BE2C (cell line): Measurements from ENCODE around the gene KRT84.

Experiments used
- DNase-seq: peaks from one replicate; pipeline ENCODE4 v3.0.0-alpha.2; 2020
- H3K27me3 ChIP-seq: fragments of 250-450 bp; sonication (Bioruptor Pico); 2 replicates; pipeline ENCODE4 v1.5.1; 2020; ENCODE audit warnings: mild to moderate bottlenecking
- H3K36me3 ChIP-seq: fragments of 250-450 bp; sonication (Bioruptor Pico); 2 replicates; pipeline ENCODE4 v1.5.1; 2020; ENCODE audit warnings: mild to moderate bottlenecking
- H3K4me1 ChIP-seq: fragments of 250-450 bp; sonication (Bioruptor Pico); 2 replicates; pipeline ENCODE4 v1.5.1; 2020
- H3K4me3 ChIP-seq: 2 replicates; pipeline ENCODE4 v1.5.1; 2011; ENCODE audit warnings: low read depth, low read length
- H3K9me3 ChIP-seq: fragments of 250-450 bp; sonication (Bioruptor Pico); 2 replicates; pipeline ENCODE4 v1.5.1; 2020
- TF ChIP-seq, protein P1 (sequence below): IDR thresholded peaks from 2 replicates; pipeline ENCODE4 v1.5.1; 2012; ENCODE audit warnings: mild to moderate bottlenecking, low read depth, low read length

KRT84 gene

DNA sequence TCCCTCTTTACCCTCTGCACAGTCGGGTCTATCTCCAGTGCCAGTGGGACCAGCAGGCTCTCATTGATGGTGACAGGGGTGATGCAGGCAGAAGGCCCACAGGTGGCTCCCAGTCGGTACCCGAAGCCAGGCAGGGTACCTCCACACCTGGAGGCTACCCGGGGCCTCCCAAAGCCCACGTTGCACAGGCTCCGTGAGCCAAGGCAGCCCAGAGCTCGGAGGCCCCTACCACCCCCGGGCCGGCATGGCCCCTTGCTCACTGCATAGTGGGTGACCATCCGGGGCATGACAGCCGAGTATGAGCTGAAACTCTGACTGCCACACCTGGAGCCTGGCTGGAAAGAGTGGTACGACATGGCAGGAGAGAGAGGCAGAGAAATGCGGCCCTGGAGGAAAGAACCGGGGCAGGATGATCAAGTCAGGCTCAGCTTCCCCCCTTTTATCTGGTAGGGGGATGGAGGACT lies 20.5 kb upstream of the KRT84 start, which contains the start of gene KRT82:
TSS of gene KRT82 (minus strand) at position 414 of the 464 bp plus-strand sequence. CDS start at position 356, 58 bp downstream.
- Histone ChIP-seq H3K4me1 (no peaks in the 10 kb centered on the region), H3K36me3 (no peaks in the 10 kb centered on the region), H3K4me3 (no peak within 1 kb of the TSS), H3K27me3 (no peaks in the 10 kb centered on the region), H3K9me3 (no peaks in the 10 kb centered on the region)
- DNase-seq, result no peak
- TF ChIP-seq, protein P1, sequence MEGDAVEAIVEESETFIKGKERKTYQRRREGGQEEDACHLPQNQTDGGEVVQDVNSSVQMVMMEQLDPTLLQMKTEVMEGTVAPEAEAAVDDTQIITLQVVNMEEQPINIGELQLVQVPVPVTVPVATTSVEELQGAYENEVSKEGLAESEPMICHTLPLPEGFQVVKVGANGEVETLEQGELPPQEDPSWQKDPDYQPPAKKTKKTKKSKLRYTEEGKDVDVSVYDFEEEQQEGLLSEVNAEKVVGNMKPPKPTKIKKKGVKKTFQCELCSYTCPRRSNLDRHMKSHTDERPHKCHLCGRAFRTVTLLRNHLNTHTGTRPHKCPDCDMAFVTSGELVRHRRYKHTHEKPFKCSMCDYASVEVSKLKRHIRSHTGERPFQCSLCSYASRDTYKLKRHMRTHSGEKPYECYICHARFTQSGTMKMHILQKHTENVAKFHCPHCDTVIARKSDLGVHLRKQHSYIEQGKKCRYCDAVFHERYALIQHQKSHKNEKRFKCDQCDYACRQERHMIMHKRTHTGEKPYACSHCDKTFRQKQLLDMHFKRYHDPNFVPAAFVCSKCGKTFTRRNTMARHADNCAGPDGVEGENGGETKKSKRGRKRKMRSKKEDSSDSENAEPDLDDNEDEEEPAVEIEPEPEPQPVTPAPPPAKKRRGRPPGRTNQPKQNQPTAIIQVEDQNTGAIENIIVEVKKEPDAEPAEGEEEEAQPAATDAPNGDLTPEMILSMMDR, result no peak

DNA sequence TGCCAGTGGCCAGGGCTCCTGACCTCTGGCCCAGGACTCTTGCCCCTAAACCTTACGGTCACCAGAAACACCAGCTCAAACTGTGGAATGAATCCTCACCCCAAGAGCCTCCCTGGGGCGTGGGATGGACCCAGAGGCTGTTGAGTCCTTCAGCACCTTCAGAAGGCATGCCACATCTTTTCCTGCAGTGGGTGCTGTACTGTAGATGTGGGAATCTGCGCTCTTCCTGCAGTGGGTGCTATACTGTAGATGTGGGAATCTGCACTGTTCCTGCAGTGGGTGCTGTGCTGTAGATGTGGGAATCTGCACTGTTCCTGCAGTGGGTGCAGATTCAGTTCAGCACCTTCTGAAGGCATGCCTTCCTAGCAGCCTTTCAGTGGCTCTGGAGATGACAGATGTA lies 19.5 kb upstream of the KRT84 start:
- no peak overlapping the region for H3K4me3 ChIP-seq
- H3K9me3 ChIP-seq, result no peaks in the 10 kb centered on the region
- no peaks in the 10 kb centered on the region for H3K36me3 ChIP-seq
- H3K4me1 ChIP-seq, result no peaks in the 10 kb centered on the region
- H3K27me3 ChIP-seq, result no peaks in the 10 kb centered on the region
- DNase-seq, result no peak
- TF ChIP-seq, protein P1, result no peak

DNA sequence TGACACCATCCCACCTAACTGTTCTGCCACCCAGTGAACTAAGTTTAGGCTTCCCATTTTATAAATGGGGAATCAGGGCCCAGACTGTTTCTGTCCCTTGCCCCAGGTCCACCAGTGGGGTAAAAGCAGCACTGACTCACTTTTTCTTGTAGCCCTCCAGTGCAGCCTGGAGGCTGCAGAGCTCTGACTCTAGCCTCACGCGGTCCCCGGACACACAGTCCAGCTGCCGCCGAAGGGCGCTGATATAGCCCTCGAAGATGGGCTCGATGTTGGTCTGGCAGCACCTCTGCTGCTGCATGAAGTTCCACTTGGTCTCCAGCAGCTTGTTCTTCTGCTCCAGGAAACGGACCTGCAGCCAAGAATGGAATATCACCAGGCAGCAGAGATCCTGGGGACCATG lies 18.1 kb upstream of the KRT84 start:
- H3K27me3 ChIP-seq, result no peaks in the 10 kb centered on the region
- H3K4me1 ChIP-seq, result no peaks in the 10 kb centered on the region
- no peak for DNase-seq
- no peak overlapping the region for H3K4me3 ChIP-seq
- H3K9me3 ChIP-seq, result no peaks in the 10 kb centered on the region
- TF ChIP-seq, protein P1, result no peak
- no peaks in the 10 kb centered on the region for H3K36me3 ChIP-seq

DNA sequence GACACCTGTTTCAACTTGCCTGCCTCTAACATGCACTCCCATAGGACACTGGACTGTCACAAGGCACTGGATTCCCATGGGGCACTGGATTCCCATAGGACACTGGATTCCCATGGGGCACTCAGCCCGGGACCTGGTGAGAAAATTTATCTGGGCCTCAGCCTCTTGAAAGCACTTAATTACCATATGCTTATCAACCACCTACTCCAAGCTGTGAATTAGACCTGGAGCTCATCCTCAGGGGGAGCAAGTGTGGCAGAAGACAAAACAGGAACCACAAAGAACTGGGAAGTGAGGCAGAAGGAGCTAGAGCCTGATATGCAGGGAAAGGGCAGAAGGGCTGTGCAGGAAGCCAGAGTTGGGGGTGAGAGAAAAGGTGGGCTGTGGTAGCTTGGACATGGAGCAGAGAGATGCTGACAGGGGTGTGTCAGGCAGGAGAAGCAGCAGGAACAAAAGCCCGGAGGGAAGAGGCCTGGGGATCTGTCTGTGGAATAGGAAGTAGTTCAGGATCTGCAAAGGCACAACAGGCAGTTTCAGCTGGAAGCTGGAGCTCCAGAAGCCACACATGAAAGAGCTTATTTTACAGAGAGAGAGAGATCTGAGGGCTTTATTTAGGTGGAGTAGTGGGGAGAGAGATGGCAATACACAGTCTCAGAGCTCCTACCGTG lies 17.6 kb upstream of the KRT84 start:
- H3K27me3 ChIP-seq, result no peaks in the 10 kb centered on the region
- TF ChIP-seq, protein P1, result no peak
- no peaks in the 10 kb centered on the region for H3K4me1 ChIP-seq
- no peaks in the 10 kb centered on the region for H3K36me3 ChIP-seq
- DNase-seq, result no peak
- H3K9me3 ChIP-seq, result no peaks in the 10 kb centered on the region
- H3K4me3 ChIP-seq, result no peak overlapping the region

DNA sequence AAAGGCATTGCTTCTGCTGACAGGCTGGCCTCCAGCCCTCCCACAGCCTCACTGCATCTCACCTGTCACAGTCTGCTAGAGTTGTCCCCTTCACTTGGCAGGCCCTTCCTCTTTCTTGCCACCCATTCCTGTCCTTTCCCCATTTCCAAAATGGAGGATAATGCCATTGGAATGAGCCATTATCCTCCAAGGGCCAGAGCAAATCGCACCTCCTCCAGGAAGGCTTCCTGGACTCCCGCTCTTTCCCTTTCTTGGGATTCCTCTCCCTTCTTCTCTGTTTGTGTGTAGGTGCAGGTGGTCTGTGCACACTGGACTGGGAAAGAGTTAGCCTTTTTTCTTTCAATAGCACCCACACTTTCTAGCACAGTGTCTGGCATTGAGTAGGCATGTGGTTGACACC lies 16.9 kb upstream of the KRT84 start:
- Histone ChIP-seq H3K27me3 (no peaks in the 10 kb centered on the region), H3K4me1 (no peaks in the 10 kb centered on the region), H3K4me3 (no peak overlapping the region), H3K9me3 (no peaks in the 10 kb centered on the region), H3K36me3 (no peaks in the 10 kb centered on the region)
- TF ChIP-seq, protein P1, result no peak
- DNase-seq, result no peak

DNA sequence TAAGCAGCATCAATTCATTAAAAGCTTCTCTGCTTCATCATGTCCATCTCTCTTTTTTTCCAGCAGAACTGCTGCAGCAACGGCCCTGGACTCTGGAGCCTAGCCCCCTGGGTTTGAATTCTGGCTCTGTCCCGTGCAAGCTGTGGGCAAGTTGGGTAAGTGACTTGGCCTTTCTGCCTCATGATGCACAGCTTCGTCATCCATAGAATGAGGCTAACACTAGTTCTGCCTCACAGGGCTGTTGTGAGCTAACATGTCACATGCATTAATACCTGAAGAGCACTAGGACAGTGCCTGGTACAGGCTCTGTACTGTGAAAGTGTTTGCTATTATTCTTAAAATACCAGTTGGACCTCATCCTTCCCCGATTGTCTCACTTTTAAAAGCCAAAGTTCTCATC lies 16.5 kb upstream of the KRT84 start:
- no peaks in the 10 kb centered on the region for H3K4me1 ChIP-seq
- no peaks in the 10 kb centered on the region for H3K36me3 ChIP-seq
- H3K27me3 ChIP-seq, result no peaks in the 10 kb centered on the region

More for the DNA sequence above, 16.5 kb upstream of the KRT84 start:
- TF ChIP-seq, protein P1, result no peak
- no peaks in the 10 kb centered on the region for H3K9me3 ChIP-seq
- H3K4me3 ChIP-seq, result no peak overlapping the region
- no peak for DNase-seq
